ENCODE results near the gene HAL.

GRCh38 chr12:95978774-95979173, 17.4 kb downstream of the HAL start:
- TF ChIP-seq, protein P1, sequence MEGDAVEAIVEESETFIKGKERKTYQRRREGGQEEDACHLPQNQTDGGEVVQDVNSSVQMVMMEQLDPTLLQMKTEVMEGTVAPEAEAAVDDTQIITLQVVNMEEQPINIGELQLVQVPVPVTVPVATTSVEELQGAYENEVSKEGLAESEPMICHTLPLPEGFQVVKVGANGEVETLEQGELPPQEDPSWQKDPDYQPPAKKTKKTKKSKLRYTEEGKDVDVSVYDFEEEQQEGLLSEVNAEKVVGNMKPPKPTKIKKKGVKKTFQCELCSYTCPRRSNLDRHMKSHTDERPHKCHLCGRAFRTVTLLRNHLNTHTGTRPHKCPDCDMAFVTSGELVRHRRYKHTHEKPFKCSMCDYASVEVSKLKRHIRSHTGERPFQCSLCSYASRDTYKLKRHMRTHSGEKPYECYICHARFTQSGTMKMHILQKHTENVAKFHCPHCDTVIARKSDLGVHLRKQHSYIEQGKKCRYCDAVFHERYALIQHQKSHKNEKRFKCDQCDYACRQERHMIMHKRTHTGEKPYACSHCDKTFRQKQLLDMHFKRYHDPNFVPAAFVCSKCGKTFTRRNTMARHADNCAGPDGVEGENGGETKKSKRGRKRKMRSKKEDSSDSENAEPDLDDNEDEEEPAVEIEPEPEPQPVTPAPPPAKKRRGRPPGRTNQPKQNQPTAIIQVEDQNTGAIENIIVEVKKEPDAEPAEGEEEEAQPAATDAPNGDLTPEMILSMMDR (IDR thresholded peaks at IDR 0.05) = no peak
- TF ChIP-seq POLR2A (IDR thresholded peaks at IDR 0.05) = no peak

Data from testis (tissue), 2 donors.